Measurements from ENCODE around the gene PFKP.

The PFKP gene

GRCh38 chr10:3046210-3046779 is 21.1 kb upstream of the PFKP start:
- peaks cover 7% of the 10 kb centered on the region for H3K27me3 ChIP-seq (replicated peaks; ENCODE audit: control insufficient read depth, insufficient read depth, low read length, poor library complexity, severe bottlenecking)
- no peaks in the 10 kb centered on the region for H3K4me1 ChIP-seq (ENCODE audit: control insufficient read depth, insufficient read depth, low read length, poor library complexity, severe bottlenecking)
- no peaks in the 10 kb centered on the region for H3K9me3 ChIP-seq (ENCODE audit: control insufficient read depth, low read length)
- H3K36me3 ChIP-seq (ENCODE audit: control insufficient read depth, insufficient read depth, low read length): no peaks in the 10 kb centered on the region
- no peak overlapping the region for H3K27ac ChIP-seq (ENCODE audit: insufficient read depth, low read length, poor library complexity, severe bottlenecking)
- no peak overlapping the region for H3K4me3 ChIP-seq (ENCODE audit: insufficient read depth, low read depth, low read length, poor library complexity, severe bottlenecking)
- no peak for DNase-seq

DNA sequence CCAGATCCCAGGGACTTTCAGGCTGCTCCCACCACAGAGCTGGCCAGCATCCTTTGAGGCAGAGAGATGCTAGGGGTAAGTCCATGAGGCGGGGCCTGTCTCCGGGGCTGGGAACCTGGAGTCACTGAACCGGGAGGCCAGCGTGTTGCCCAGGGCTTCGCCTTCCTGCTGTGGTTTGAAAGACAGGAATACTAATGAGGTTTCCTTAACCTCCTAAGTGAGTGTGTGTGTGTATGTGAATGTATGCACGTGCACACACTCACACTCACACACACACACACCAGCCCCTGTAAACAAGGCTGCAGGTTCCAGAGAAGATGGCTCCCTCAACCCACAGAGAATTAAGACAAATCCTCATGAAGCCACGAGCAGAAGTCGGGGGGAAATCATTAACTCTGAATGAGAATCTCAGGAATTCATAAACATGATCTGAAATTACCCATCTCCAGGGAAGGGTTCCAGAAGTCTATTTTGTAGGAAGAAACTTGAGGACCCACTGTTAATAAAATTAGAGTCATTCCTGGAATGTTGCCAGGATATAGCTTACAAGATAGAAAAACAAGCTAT is 20.3 kb upstream of the PFKP start:
- H3K4me1 ChIP-seq (ENCODE audit: control insufficient read depth, insufficient read depth, low read length, poor library complexity, severe bottlenecking): no peaks in the 10 kb centered on the region
- H3K9me3 ChIP-seq (ENCODE audit: control insufficient read depth, low read length): no peaks in the 10 kb centered on the region
- H3K36me3 ChIP-seq (ENCODE audit: control insufficient read depth, insufficient read depth, low read length): no peaks in the 10 kb centered on the region
- H3K27me3 ChIP-seq (replicated peaks; ENCODE audit: control insufficient read depth, insufficient read depth, low read length, poor library complexity, severe bottlenecking): peaks cover 7% of the 10 kb centered on the region
- no peak overlapping the region for H3K27ac ChIP-seq (ENCODE audit: insufficient read depth, low read length, poor library complexity, severe bottlenecking)
- no peak for DNase-seq
- no peak overlapping the region for H3K4me3 ChIP-seq (ENCODE audit: insufficient read depth, low read depth, low read length, poor library complexity, severe bottlenecking)

DNA sequence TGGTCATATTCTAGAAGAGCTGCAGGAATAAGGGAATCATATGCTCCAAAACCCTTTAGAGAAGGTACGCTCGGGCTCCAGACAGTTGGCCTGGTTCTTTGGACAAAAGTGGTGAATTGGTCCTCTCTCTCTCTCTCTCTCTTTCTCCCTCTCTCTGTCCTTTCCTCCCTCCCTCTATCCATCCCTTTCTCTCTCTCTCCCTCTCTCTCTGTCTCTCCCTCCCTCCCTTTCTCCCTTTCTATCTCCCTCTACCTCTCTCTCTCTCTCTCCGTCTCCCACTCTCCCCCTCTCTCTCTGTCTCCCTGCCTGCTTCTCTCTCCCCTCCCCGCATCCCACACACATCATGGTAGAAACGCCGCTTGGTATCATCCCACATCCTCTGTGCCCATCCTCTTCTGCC is 19.8 kb upstream of the PFKP start:
- peaks cover 7% of the 10 kb centered on the region for H3K27me3 ChIP-seq (replicated peaks; ENCODE audit: control insufficient read depth, insufficient read depth, low read length, poor library complexity, severe bottlenecking)
- no peaks in the 10 kb centered on the region for H3K9me3 ChIP-seq (ENCODE audit: control insufficient read depth, low read length)
- H3K36me3 ChIP-seq (ENCODE audit: control insufficient read depth, insufficient read depth, low read length): no peaks in the 10 kb centered on the region
- no peak for DNase-seq
- H3K27ac ChIP-seq (ENCODE audit: insufficient read depth, low read length, poor library complexity, severe bottlenecking): no peak overlapping the region
- H3K4me1 ChIP-seq (ENCODE audit: control insufficient read depth, insufficient read depth, low read length, poor library complexity, severe bottlenecking): no peaks in the 10 kb centered on the region
- no peak overlapping the region for H3K4me3 ChIP-seq (ENCODE audit: insufficient read depth, low read depth, low read length, poor library complexity, severe bottlenecking)

DNA sequence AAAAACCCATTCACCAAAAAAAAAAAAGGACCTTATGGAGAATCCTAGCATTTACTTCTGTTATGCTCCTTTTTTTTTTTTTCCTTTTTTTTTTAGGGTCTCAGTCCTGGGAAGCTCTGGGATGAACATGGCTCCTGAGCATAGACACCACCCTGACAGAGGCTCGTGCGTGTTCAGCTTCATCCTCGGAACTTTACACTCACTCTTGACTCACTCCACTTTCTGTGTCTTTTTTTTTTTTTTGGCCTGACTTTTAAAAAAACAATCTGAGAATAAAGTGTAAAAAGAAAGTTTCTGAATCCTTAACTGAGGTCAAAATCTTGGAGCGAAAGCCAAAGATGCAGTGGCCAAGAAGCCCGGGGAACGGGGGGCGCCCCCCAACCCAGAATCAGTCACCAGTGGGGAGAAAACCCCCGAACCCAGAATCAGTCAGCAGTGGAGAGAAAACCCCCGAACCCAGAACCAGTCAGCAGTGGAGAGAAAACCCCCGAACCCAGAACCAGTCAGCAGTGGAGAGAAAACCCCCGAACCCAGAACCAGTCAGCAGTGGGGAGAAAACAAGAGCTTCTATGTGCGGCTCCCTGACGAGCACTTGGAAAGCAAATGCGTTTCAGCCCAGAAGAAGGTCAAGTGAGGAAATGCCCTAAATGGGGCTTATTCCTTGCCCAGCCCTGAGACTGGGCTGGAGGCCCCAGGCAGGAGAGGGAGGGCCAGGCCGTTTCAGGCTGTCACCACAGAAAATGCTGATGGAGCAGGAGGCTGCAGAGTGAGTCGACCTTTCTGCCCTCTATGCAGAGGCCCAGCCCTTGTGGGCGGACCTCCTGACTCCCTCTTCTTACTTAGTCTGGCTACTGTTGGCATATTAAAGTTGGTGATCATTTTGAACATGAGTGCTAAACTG is 19.0 kb upstream of the PFKP start:
- Histone ChIP-seq H3K4me3 (ENCODE audit: insufficient read depth, low read depth, low read length, poor library complexity, severe bottlenecking) (no peak overlapping the region), H3K27ac (ENCODE audit: insufficient read depth, low read length, poor library complexity, severe bottlenecking) (no peak overlapping the region), H3K4me1 (ENCODE audit: control insufficient read depth, insufficient read depth, low read length, poor library complexity, severe bottlenecking) (no peaks in the 10 kb centered on the region), H3K36me3 (ENCODE audit: control insufficient read depth, insufficient read depth, low read length) (no peaks in the 10 kb centered on the region), H3K9me3 (ENCODE audit: control insufficient read depth, low read length) (no peaks in the 10 kb centered on the region), H3K27me3 (replicated peaks; ENCODE audit: control insufficient read depth, insufficient read depth, low read length, poor library complexity, severe bottlenecking) (peaks cover 7% of the 10 kb centered on the region)
- no peak for DNase-seq

- Histone ChIP-seq H3K4me1 (ENCODE audit: control insufficient read depth, insufficient read depth, low read length, poor library complexity, severe bottlenecking) (no peaks in the 10 kb centered on the region), H3K27me3 (replicated peaks; ENCODE audit: control insufficient read depth, insufficient read depth, low read length, poor library complexity, severe bottlenecking) (peaks cover 4% of the 10 kb centered on the region), H3K36me3 (ENCODE audit: control insufficient read depth, insufficient read depth, low read length) (no peaks in the 10 kb centered on the region), H3K4me3 (ENCODE audit: insufficient read depth, low read depth, low read length, poor library complexity, severe bottlenecking) (no peak overlapping the region), H3K9me3 (ENCODE audit: control insufficient read depth, low read length) (no peaks in the 10 kb centered on the region), H3K27ac (ENCODE audit: insufficient read depth, low read length, poor library complexity, severe bottlenecking) (no peak overlapping the region)
- DNase-seq: no peak
Measured at GRCh38 chr10:3051692-3052091, 15.7 kb upstream of the PFKP start.

DNA sequence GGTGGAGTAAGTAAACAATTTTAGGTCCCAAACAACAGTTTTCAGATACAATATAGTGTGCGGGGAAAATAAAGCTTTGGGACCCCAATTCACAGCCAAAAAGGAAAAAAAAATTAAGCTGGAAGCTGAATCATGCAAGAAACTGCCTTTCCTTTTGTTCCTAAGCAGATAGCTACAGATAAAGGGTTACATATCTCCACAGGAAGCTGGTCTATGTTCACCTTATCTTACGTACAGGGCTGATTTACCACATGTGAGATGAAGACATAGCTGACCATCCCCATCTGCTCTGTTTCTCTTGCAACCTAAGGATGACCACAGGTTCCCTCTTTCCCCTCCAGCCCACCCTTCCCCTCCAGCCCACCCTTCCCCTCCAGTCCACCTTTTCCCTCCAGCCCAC is 14.2 kb upstream of the PFKP start:
- no peaks in the 10 kb centered on the region for H3K36me3 ChIP-seq (ENCODE audit: control insufficient read depth, insufficient read depth, low read length)
- H3K9me3 ChIP-seq (ENCODE audit: control insufficient read depth, low read length): no peaks in the 10 kb centered on the region
- H3K27me3 ChIP-seq (replicated peaks; ENCODE audit: control insufficient read depth, insufficient read depth, low read length, poor library complexity, severe bottlenecking): no peaks in the 10 kb centered on the region
- no peak for DNase-seq
- no peak overlapping the region for H3K27ac ChIP-seq (ENCODE audit: insufficient read depth, low read length, poor library complexity, severe bottlenecking)
- no peaks in the 10 kb centered on the region for H3K4me1 ChIP-seq (ENCODE audit: control insufficient read depth, insufficient read depth, low read length, poor library complexity, severe bottlenecking)
- H3K4me3 ChIP-seq (ENCODE audit: insufficient read depth, low read depth, low read length, poor library complexity, severe bottlenecking): no peak overlapping the region

DNA sequence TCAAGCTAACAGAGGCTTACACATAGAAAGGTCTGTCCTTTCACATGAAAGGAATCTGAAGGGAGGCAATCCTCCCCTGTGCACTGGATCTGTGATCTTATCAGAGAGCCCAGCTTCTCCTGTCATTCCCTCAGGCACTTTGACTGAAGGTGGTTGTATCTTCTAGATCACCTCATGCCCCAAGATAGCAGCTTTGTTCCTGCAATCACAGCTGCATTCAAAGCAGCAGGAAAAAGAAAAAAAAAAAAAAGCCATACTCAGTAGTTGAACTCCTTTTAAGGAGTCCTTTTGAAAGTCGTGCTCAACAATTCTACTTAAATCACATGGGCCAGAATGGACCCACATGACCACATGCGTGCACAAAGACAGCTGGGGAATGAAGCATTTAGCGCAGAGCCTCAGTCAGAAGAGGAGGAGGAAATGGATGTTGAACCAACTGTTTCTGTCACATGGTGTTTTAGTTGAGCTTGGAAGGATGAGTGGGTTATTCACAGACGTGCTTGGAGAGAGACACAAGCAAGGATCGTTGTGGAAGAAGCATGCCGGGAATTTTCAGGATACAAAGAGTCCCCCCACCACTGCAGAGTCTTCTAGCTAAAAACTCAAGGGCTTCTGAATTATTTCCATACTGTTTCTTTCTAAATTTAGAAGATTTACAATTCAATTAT is 13.0 kb upstream of the PFKP start:
- Histone ChIP-seq H3K9me3 (ENCODE audit: control insufficient read depth, low read length) (no peaks in the 10 kb centered on the region), H3K4me1 (ENCODE audit: control insufficient read depth, insufficient read depth, low read length, poor library complexity, severe bottlenecking) (no peaks in the 10 kb centered on the region), H3K4me3 (ENCODE audit: insufficient read depth, low read depth, low read length, poor library complexity, severe bottlenecking) (no peak overlapping the region), H3K27ac (ENCODE audit: insufficient read depth, low read length, poor library complexity, severe bottlenecking) (no peak overlapping the region), H3K27me3 (replicated peaks; ENCODE audit: control insufficient read depth, insufficient read depth, low read length, poor library complexity, severe bottlenecking) (no peaks in the 10 kb centered on the region), H3K36me3 (ENCODE audit: control insufficient read depth, insufficient read depth, low read length) (no peaks in the 10 kb centered on the region)
- no peak for DNase-seq

DNA sequence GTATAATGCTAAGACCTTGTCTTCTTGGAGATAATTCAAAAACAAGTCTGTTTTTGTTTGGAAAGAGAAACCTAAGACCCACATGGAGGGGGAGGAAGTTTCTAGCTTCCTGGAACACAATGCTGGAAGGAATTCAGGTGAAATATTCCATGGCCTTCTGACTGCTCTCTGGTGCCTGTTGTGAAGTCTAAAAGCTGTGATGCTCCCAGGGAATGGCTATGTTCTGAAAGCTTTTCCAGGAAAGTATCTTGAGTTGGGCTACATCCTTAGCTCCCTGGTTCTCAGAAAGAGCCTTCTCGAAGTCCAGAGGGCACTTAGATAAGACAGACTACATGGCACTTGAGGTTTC is 12.5 kb upstream of the PFKP start:
- DNase-seq: no peak
- Histone ChIP-seq H3K9me3 (ENCODE audit: control insufficient read depth, low read length) (no peaks in the 10 kb centered on the region), H3K4me3 (ENCODE audit: insufficient read depth, low read depth, low read length, poor library complexity, severe bottlenecking) (no peak overlapping the region), H3K27ac (ENCODE audit: insufficient read depth, low read length, poor library complexity, severe bottlenecking) (no peak overlapping the region), H3K36me3 (ENCODE audit: control insufficient read depth, insufficient read depth, low read length) (no peaks in the 10 kb centered on the region), H3K4me1 (ENCODE audit: control insufficient read depth, insufficient read depth, low read length, poor library complexity, severe bottlenecking) (no peaks in the 10 kb centered on the region), H3K27me3 (replicated peaks; ENCODE audit: control insufficient read depth, insufficient read depth, low read length, poor library complexity, severe bottlenecking) (no peaks in the 10 kb centered on the region)

GRCh38 chr10:3056280-3057037 is 10.9 kb upstream of the PFKP start:
- Histone ChIP-seq H3K27me3 (replicated peaks; ENCODE audit: control insufficient read depth, insufficient read depth, low read length, poor library complexity, severe bottlenecking) (no peaks in the 10 kb centered on the region), H3K27ac (ENCODE audit: insufficient read depth, low read length, poor library complexity, severe bottlenecking) (no peak overlapping the region), H3K4me1 (ENCODE audit: control insufficient read depth, insufficient read depth, low read length, poor library complexity, severe bottlenecking) (no peaks in the 10 kb centered on the region), H3K9me3 (ENCODE audit: control insufficient read depth, low read length) (no peaks in the 10 kb centered on the region), H3K36me3 (ENCODE audit: control insufficient read depth, insufficient read depth, low read length) (no peaks in the 10 kb centered on the region), H3K4me3 (ENCODE audit: insufficient read depth, low read depth, low read length, poor library complexity, severe bottlenecking) (no peak overlapping the region)
- no peak for DNase-seq
